ENCODE measurements around the gene MIOX. TPM values are rescaled to one million over a fixed set of nuclear protein-coding genes. Genes with fewer than 3 reads are reported as not detected.
"Not testable (repeated sequence)": the region's sequence is repeated elsewhere in the genome, so short reads cannot be mapped to it uniquely, and the experiment has no call there.

MIOX gene
- total RNA-seq, 1 donor from 2014 or later, result not detected

- FAIRE-seq (no peak), DNase-seq (ENCODE audit: low spot score in 2 of 2) (peak in 1 of 2 donors; percentile 86)
Observed at GRCh38 chr22:50525858-50526107, 39.1 kb downstream of the MIOX start.

- DNase-seq (ENCODE audit: low spot score in 2 of 2), result peak; percentile 79 to 83
Observed at GRCh38 chr22:50526108-50526833, 39.6 kb downstream of the MIOX start.

GRCh38 chr22:50526834-50527801, 40.5 kb downstream of the MIOX start:
- FAIRE-seq, result no peak
- DNase-seq (ENCODE audit: low spot score in 2 of 2), result peak in 1 of 2 donors; percentile 47

More at GRCh38 chr22:50526108-50526833, 39.6 kb downstream of the MIOX start:
- no peak for FAIRE-seq

GRCh38 chr22:50527921-50528681, 41.4 kb downstream of the MIOX start:
- FAIRE-seq (no peak), DNase-seq (ENCODE audit: low spot score in 2 of 2) (no peak)

- DNase-seq (ENCODE audit: low spot score in 2 of 2) (no peak), FAIRE-seq (no peak)
Observed at GRCh38 chr22:50528682-50529415, 42.2 kb downstream of the MIOX start.

GRCh38 chr22:50529416-50529896, 42.8 kb downstream of the MIOX start:
- no peak for FAIRE-seq

GRCh38 chr22:50529897-50530579, 43.4 kb downstream of the MIOX start, which contains the start of gene TYMP:
Gene TYMP, minus strand, starts transcription at chr22:50530012. Its CDS starts 303 bp downstream, at chr22:50529709.
- no peak for FAIRE-seq
- peak in 1 of 2 donors; percentile 62 for DNase-seq (ENCODE audit: low spot score in 2 of 2)

More at GRCh38 chr22:50529416-50529896, 42.8 kb downstream of the MIOX start:
- DNase-seq (ENCODE audit: low spot score in 2 of 2), result peak in 1 of 2 donors; percentile 45

GRCh38 chr22:50530580-50530876, 43.9 kb downstream of the MIOX start:
- no peak for FAIRE-seq
- no peak for DNase-seq (ENCODE audit: low spot score in 2 of 2)

GRCh38 chr22:50530877-50531545, 44.4 kb downstream of the MIOX start:
- no peak for FAIRE-seq
- peak in 1 of 2 donors; percentile 55 for DNase-seq (ENCODE audit: low spot score in 2 of 2)

- no peak for DNase-seq (ENCODE audit: low spot score in 2 of 2)
- no peak for FAIRE-seq
Observed at GRCh38 chr22:50531546-50531961, 44.9 kb downstream of the MIOX start.

- DNase-seq (ENCODE audit: low spot score in 2 of 2) (peak in 1 of 2 donors; percentile 49), FAIRE-seq (no peak)
Observed at GRCh38 chr22:50531962-50532674, 45.5 kb downstream of the MIOX start.

GRCh38 chr22:50532824-50533796, 46.5 kb downstream of the MIOX start:
- FAIRE-seq (no peak), DNase-seq (ENCODE audit: low spot score in 2 of 2) (no peak)

GRCh38 chr22:50533856-50534711, 47.4 kb downstream of the MIOX start:
- FAIRE-seq; DNase-seq (ENCODE audit: low spot score in 2 of 2): not testable (repeated sequence)

GRCh38 chr22:50535113-50535512, 48.5 kb downstream of the MIOX start:
- DNase-seq (ENCODE audit: low spot score in 2 of 2) (no peak), FAIRE-seq (no peak)

- no peak for FAIRE-seq
- DNase-seq (ENCODE audit: low spot score in 2 of 2), result no peak
Observed at GRCh38 chr22:50536226-50536625, 49.6 kb downstream of the MIOX start.

GRCh38 chr22:50537765-50538164, 51.1 kb downstream of the MIOX start:
- DNase-seq (ENCODE audit: low spot score in 2 of 2) (no peak), FAIRE-seq (no peak)

Data from frontal cortex (tissue), 4 donors.